CD4-positive, CD25-positive, alpha-beta regulatory T cell (primary cell): Measurements from ENCODE around the gene TNS1. TPM values are rescaled to one million over a fixed set of nuclear protein-coding genes. Genes with fewer than 3 reads are reported as not detected.

Source experiments
- ATAC-seq, 2 donors: fragments of 150-1000 bp; cut with Tn5 transposase; one replicate each; pipeline ENCODE4 v1.10.0; 2021; ENCODE audit warnings: low read depth in 2 of 2, moderate number of reproducible peaks in 2 of 2, moderate library complexity in 1 of 2
- DNase-seq, 3 donors: peaks; one replicate each; pipeline versions ENCODE4 v3.0.0 to v3.0.0-alpha.2; 2012 to 2022; ENCODE audit warnings: mixed read lengths in 1 of 3
- H3K27ac ChIP-seq: one replicate; pipeline ENCODE4 v1.7.0; 2013; ENCODE audit warnings: mild to moderate bottlenecking, low read length; ENCODE audit not compliant: insufficient read depth, poor library complexity, severe bottlenecking
- H3K27me3 ChIP-seq: one replicate; pipeline ENCODE4 v1.7.0; 2013; ENCODE audit warnings: low read length; ENCODE audit not compliant: control insufficient read depth, insufficient read depth
- H3K36me3 ChIP-seq: one replicate; pipeline ENCODE4 v1.7.0; 2013; ENCODE audit warnings: mild to moderate bottlenecking, low read length, moderate library complexity; ENCODE audit not compliant: control insufficient read depth, insufficient read depth
- H3K4me1 ChIP-seq: 2 replicates; pipeline ENCODE4 v1.7.0; 2013; ENCODE audit warnings: mild to moderate bottlenecking, low read length; ENCODE audit not compliant: insufficient read depth, control insufficient read depth, poor library complexity, severe bottlenecking
- H3K4me3 ChIP-seq: one replicate; pipeline ENCODE4 v1.7.0; 2013; ENCODE audit warnings: low read depth, mild to moderate bottlenecking, low read length, moderate library complexity
- H3K9me3 ChIP-seq, 2 experiments: 1 replicate in 1 of 2; 2 replicates in 1 of 2; pipeline ENCODE4 v1.7.0; 2013; ENCODE audit warnings: low read length in 2 of 2, mild to moderate bottlenecking in 1 of 2, moderate library complexity in 1 of 2; ENCODE audit not compliant: control insufficient read depth in 2 of 2
- H3K27ac Mint-ChIP-seq, 3 donors: one replicate each; pipeline ENCODE4 v1.8.0; 2020 to 2022; ENCODE audit warnings: mild to moderate bottlenecking in 3 of 3, mixed read lengths in 3 of 3, moderate library complexity in 2 of 3
- H3K27me3 Mint-ChIP-seq: one replicate; pipeline ENCODE4 v1.8.0; 2022; ENCODE audit warnings: mild to moderate bottlenecking, mixed read lengths
- H3K36me3 Mint-ChIP-seq: one replicate; pipeline ENCODE4 v1.8.0; 2020; ENCODE audit warnings: mixed read lengths
- H3K4me1 Mint-ChIP-seq, 4 donors: one replicate each; pipeline ENCODE4 v1.8.0; 2020 to 2022; ENCODE audit warnings: mixed read lengths in 4 of 4, mild to moderate bottlenecking in 1 of 4
- H3K4me3 Mint-ChIP-seq, 4 donors: one replicate each; pipeline ENCODE4 v1.8.0; 2020 to 2022; ENCODE audit warnings: mild to moderate bottlenecking in 4 of 4, mixed read lengths in 4 of 4, moderate library complexity in 3 of 4
- H3K9me3 Mint-ChIP-seq, 7 donors: one replicate each; pipeline ENCODE4 v1.8.0; 2020 to 2022; ENCODE audit warnings: mixed read lengths in 7 of 7, mild to moderate bottlenecking in 3 of 7, moderate library complexity in 2 of 7
- polyA plus RNA-seq, 4 donors: library from polyadenylated mRNA; unstranded; fragments of 300-500 nt; fragmentation: Illumina TruSeq; gene quantifications; one replicate each; pipeline ENCODE4 v1.2.3, GENCODE V29; 2021
- total RNA-seq: library from RNA; stranded (reverse); gene quantifications from one replicate; pipeline ENCODE4 v1.2.3, GENCODE V29; 2022

TNS1 gene
- total and polyA plus RNA-seq, 5 donors from 2014 or later: 0.49 TPM; not detected in 4

DNA sequence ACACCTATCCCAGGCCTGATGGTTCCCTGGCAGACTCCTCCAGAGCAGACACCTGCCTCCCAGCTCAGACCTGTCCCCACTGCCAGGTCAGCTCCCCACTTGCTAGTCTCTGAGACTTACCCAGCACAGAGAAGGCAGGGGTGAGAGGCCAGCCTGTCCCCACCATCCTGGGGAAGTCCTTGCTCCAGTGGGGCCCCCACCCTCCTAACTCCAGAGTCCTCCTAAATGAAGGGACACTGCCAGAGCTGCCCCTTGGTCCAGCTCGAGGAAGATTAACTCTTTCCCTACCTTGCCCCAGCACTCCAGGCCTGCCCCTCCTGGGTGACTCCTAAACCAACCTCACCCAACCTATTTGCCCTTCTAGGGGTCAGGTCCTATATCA lies 30.4 kb upstream of the TNS1 start:
- Histone ChIP-seq H3K9me3 (no peaks in the 10 kb centered on the region), H3K4me1 (peaks cover 5% of the 10 kb centered on the region), H3K36me3 (no peaks in the 10 kb centered on the region), H3K4me3 (no peak overlapping the region), H3K27me3 (no peaks in the 10 kb centered on the region), H3K27ac (no peak overlapping the region)
- H3K36me3 Mint-ChIP-seq: no peaks in the 10 kb centered on the region
- no peaks in the 10 kb centered on the region for H3K9me3 Mint-ChIP-seq
- H3K27me3 Mint-ChIP-seq: no peaks in the 10 kb centered on the region
- H3K4me1 Mint-ChIP-seq: peaks cover 0 to 11% (median under 1%) of the 10 kb centered on the region in 4 donors
- DNase-seq: no peak
- no peak overlapping the region for H3K4me3 Mint-ChIP-seq
- H3K27ac Mint-ChIP-seq: no peak overlapping the region
- ATAC-seq: no peak

DNA sequence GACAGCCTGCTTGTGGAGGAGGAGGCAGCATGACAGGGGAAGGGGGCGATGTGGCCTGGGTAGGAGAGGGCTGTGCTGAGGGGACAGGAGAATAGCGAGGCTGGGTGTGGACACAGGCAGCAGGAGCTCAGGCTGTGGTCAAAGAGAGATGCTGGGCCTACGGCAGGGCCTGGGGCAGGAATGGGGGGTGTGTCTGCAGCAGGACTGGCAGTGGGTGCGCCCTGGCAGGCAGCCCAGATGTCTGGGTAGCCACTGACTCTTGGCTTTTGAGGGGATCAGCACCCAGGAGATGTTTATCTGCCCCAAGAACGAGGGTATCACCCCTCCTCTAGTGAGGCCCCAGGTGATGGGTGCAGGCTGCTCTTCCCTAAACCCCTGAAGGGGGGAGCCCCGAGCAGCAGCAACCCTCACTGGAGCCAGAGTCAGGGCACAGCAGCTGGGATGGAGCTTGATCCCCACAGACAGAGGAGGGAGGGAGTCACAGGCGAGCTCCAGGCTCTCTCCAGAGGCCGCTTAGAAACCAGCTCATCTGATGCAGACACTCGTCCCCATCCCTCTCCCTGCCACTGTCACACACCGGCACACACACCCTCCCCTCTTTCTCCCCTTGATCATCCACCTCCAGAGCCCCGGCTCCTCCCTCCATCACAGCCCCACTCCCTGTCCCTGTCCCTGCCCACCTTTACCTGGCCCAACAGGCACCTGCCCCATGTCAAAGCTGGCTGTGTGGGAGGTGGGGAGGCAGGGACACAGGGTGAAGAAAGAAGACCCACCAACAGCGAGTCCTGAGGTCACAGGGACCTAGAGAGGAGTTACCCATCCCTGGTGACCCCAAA lies 29.8 kb upstream of the TNS1 start:
- Mint-ChIP-seq H3K9me3 (no peaks in the 10 kb centered on the region), H3K27me3 (no peaks in the 10 kb centered on the region), H3K27ac (no peak overlapping the region), H3K4me3 (no peak overlapping the region), H3K36me3 (no peaks in the 10 kb centered on the region), H3K4me1 (peaks cover 0 to 11% (median under 1%) of the 10 kb centered on the region in 4 donors)
- no peaks in the 10 kb centered on the region for H3K9me3 ChIP-seq
- H3K4me1 ChIP-seq: peaks cover 5% of the 10 kb centered on the region
- H3K27me3 ChIP-seq: no peaks in the 10 kb centered on the region
- no peak overlapping the region for H3K4me3 ChIP-seq
- no peak for DNase-seq
- no peaks in the 10 kb centered on the region for H3K36me3 ChIP-seq
- H3K27ac ChIP-seq: no peak overlapping the region
- no peak for ATAC-seq

DNA sequence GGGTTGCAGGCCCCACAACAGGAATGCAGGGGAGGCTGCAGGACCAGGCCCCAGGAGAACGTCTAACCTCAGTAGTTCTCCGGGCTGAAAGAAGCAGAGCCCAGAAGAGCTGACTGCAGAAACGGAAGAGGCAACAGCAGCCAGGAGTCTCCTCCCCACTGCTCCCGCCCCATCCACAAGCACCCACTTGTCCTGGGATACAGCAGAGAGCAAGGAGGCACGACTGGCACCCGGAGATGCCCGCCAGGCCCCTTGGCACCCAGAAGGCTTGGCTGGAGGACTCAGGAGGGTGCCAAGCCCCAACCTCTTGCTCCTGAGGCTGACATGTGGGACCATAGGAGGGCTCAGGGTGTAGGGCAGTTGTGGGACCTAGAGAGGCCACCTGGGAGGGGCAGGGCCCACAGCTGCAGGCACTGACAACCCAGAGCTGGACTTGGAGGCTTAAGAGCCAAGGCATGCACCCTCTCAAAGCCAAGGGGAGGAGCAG lies 29.0 kb upstream of the TNS1 start:
- no peak overlapping the region for H3K4me3 Mint-ChIP-seq
- Histone ChIP-seq H3K4me1 (peaks cover 5% of the 10 kb centered on the region), H3K27me3 (no peaks in the 10 kb centered on the region), H3K27ac (no peak overlapping the region), H3K4me3 (no peak overlapping the region), H3K9me3 (no peaks in the 10 kb centered on the region), H3K36me3 (no peaks in the 10 kb centered on the region)
- H3K4me1 Mint-ChIP-seq: peaks cover 0 to 11% (median under 1%) of the 10 kb centered on the region in 4 donors
- no peaks in the 10 kb centered on the region for H3K9me3 Mint-ChIP-seq
- H3K27me3 Mint-ChIP-seq: no peaks in the 10 kb centered on the region
- no peak for DNase-seq
- no peak overlapping the region for H3K27ac Mint-ChIP-seq
- H3K36me3 Mint-ChIP-seq: no peaks in the 10 kb centered on the region
- ATAC-seq: no peak

DNA sequence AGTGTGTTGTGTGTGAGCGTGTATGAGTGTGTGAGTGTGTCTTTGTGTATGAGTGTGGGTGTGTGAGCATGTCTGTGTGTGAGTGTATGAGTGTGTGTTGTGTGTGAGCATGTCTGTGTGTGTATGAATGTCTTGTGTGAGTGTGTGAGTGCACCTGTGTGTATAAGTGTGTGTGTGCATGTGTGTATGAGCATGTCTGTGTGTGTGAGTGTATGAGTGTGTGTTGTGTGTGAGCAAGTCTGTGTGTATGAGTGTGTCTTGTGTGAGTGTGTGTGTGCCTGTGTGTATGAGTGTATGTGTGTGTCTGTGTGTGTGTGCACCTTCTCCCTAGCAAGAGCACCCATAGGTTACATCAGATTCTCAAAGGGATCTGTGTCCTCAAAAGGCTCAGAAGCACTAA lies 28.5 kb upstream of the TNS1 start:
- peaks cover 5% of the 10 kb centered on the region for H3K4me1 ChIP-seq
- DNase-seq (no peak), ATAC-seq (no peak)
- Mint-ChIP-seq H3K4me1 (peaks cover 0 to 11% (median under 1%) of the 10 kb centered on the region in 4 donors), H3K27ac (no peak overlapping the region), H3K9me3 (no peaks in the 10 kb centered on the region), H3K27me3 (no peaks in the 10 kb centered on the region), H3K36me3 (no peaks in the 10 kb centered on the region), H3K4me3 (no peak overlapping the region)
- H3K27me3 ChIP-seq: no peaks in the 10 kb centered on the region
- H3K27ac ChIP-seq: no peak overlapping the region
- no peaks in the 10 kb centered on the region for H3K36me3 ChIP-seq
- no peak overlapping the region for H3K4me3 ChIP-seq
- no peaks in the 10 kb centered on the region for H3K9me3 ChIP-seq

DNA sequence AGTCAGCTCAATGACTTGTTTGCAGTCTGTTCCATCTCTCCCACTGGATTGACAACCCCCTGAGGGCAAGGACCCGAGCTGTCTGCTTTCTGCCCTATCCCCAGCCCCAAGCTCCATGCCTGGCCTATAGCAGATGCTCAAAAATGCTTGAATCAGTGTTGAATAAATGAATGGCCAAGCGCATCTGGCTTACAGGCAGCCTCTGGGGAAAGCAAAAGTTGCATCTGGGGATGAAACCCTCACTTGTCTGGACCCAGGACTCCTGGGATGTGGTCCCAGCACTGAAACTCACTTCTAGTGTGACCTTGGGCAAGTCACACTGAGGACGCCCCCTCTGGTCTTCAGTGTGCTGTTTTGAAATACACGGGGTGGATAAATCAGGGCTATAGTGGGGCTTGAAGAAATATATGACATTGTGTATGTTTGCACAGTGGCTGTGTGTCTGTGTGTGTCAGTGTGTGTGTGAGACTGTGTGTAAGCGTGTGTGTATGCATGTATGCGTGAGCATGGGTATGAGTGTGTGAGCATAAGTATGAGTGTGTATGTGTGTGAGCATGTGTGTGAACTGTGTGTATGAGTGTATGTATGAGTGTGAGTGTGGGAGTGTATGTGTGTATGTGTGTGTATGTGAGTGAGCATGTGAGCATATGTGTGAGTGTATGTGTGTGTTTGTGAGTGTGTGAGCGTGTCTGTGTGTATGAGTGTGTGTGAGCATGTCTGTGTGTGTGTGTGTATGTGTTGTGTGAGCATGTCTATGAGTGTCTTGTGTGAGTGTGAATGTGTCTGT lies 27.8 kb upstream of the TNS1 start:
- Mint-ChIP-seq H3K4me1 (peaks cover 0 to 11% (median under 1%) of the 10 kb centered on the region in 4 donors), H3K27me3 (no peaks in the 10 kb centered on the region), H3K4me3 (no peak overlapping the region), H3K9me3 (no peaks in the 10 kb centered on the region), H3K27ac (no peak overlapping the region), H3K36me3 (no peaks in the 10 kb centered on the region)
- Histone ChIP-seq H3K27ac (no peak overlapping the region), H3K36me3 (no peaks in the 10 kb centered on the region), H3K27me3 (no peaks in the 10 kb centered on the region), H3K9me3 (no peaks in the 10 kb centered on the region), H3K4me1 (peaks cover 5% of the 10 kb centered on the region), H3K4me3 (no peak overlapping the region)
- no peak for DNase-seq
- no peak for ATAC-seq

DNA sequence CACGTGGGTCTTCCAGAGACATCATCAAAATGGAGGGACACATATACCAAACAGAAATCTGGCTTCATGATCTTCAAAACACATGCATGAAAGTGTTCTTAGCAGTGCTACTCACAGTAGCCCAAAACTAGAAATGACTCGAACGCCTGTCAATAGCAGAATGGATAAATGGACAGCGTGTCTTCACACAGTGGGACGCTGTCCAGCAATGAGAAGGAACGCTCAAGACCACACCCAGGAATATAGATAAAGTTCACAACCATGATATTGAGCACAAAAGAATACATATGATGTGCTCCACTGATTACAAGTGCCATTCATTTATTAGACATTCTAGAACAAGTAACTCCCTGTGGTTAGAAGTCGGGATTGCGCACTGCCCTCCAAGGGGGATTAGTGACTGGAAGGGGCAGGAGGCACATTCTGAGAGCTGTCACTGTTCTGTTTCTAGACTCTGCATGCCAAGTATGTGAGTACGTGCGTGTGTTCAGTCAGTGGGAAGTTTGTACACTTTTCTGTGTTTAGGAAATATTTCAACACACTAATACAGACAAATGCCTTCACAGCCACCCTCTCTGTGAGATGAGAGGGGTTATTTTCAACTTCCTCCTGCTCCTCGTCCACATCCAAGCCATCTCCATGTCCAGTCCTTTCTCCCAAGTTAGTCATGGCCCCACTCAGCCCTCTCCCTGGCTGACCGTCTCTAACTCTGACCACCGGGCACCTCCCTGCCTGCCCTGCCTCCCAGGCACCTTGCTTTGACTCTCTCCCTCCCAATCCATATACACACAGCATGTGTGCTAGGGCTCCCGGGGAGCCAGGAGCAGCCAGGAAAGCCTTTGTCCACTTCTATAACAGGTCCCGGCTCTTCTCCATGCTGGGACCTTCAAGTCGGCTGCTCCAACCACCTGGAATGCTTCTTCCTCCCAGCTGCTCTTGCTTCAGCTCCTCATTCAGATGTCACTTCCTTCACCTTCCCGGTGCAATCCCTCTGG lies 26.9 kb upstream of the TNS1 start:
- H3K27ac Mint-ChIP-seq: no peak overlapping the region
- Histone ChIP-seq H3K27ac (no peak overlapping the region), H3K9me3 (no peaks in the 10 kb centered on the region), H3K36me3 (no peaks in the 10 kb centered on the region), H3K4me3 (no peak overlapping the region), H3K4me1 (peaks cover 4% of the 10 kb centered on the region), H3K27me3 (no peaks in the 10 kb centered on the region)
- no peaks in the 10 kb centered on the region for H3K27me3 Mint-ChIP-seq
- H3K9me3 Mint-ChIP-seq: no peaks in the 10 kb centered on the region
- peaks cover 0 to 7% (median under 1%) of the 10 kb centered on the region in 4 donors for H3K4me1 Mint-ChIP-seq
- ATAC-seq: no peak
- no peaks in the 10 kb centered on the region for H3K36me3 Mint-ChIP-seq
- no peak for DNase-seq
- H3K4me3 Mint-ChIP-seq: no peak overlapping the region
